ENCODE results near the gene EIF4G3. TPM values are rescaled to one million over a fixed set of nuclear protein-coding genes. Genes with fewer than 3 reads are reported as not detected.

The EIF4G3 gene
- total RNA-seq, 4 donors from 2014 or later = 18.8 to 75.0 (median 34.9) TPM

DNA sequence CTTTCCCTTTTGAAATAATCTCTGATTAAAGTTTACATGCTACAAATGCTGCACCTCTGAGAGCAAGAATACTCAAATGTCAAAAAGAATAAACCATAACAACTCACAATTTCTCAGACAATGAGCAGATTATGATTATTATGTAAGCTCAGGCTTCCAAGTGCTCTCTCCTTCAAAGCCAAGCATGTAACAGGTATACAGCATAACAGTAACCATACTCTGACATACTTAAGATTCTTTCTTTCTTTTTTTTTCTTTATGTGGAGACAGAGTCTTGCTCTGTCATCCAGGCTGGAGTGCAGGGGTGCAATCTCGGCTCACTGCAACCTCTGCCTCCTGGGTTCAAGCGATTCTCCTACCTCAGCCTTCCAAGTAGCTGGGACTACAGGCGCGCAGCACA, 155.4 kb downstream of the EIF4G3 start:
- no peaks in the 10 kb centered on the region for H3K36me3 ChIP-seq
- no peaks in the 10 kb centered on the region for H3K27me3 ChIP-seq
- DNase-seq = no peak
- no peak overlapping the region for H3K4me3 ChIP-seq
- H3K9me3 ChIP-seq = no peaks in the 10 kb centered on the region
- TF ChIP-seq POLR2A (IDR thresholded peaks at IDR 0.05) = no peak
- TF ChIP-seq, protein P1, sequence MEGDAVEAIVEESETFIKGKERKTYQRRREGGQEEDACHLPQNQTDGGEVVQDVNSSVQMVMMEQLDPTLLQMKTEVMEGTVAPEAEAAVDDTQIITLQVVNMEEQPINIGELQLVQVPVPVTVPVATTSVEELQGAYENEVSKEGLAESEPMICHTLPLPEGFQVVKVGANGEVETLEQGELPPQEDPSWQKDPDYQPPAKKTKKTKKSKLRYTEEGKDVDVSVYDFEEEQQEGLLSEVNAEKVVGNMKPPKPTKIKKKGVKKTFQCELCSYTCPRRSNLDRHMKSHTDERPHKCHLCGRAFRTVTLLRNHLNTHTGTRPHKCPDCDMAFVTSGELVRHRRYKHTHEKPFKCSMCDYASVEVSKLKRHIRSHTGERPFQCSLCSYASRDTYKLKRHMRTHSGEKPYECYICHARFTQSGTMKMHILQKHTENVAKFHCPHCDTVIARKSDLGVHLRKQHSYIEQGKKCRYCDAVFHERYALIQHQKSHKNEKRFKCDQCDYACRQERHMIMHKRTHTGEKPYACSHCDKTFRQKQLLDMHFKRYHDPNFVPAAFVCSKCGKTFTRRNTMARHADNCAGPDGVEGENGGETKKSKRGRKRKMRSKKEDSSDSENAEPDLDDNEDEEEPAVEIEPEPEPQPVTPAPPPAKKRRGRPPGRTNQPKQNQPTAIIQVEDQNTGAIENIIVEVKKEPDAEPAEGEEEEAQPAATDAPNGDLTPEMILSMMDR (IDR thresholded peaks at IDR 0.05) = no peak
- intact Hi-C loops (cut with DNase I; ENCODE audit: low total_unique reads) = no loop called here
- peak overlapping the region; percentile 89 to 97 for H3K27ac ChIP-seq
- no peaks in the 10 kb centered on the region for H3K4me1 ChIP-seq

DNA sequence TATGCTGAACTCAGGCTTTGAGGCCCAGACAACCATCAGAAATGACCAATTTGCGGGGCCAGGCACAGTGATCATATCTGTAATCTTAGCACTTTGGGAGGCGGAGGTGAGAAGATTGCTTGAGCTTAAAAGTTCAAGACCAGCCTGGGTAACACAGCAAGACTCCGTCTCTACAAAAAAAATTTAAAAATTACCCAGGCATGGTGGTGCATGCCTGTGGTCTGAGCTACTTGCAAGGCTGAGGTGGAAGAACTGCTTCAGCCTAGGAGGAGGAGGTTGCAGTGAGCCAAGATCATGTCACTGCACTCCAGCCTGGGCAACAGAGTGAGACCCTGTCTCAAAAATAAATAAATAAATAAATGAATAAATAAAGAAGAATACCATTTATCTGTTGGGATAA, 156.5 kb downstream of the EIF4G3 start:
- H3K4me3 ChIP-seq = no peak overlapping the region
- H3K36me3 ChIP-seq = no peaks in the 10 kb centered on the region
- H3K27me3 ChIP-seq = no peaks in the 10 kb centered on the region
- no peak for DNase-seq
- intact Hi-C loops (cut with DNase I; ENCODE audit: low total_unique reads) = no loop called here
- H3K27ac ChIP-seq = peak overlapping the region; percentile 89 to 97
- no peaks in the 10 kb centered on the region for H3K9me3 ChIP-seq
- TF ChIP-seq POLR2A (IDR thresholded peaks at IDR 0.05) = no peak
- TF ChIP-seq, protein P1 (IDR thresholded peaks at IDR 0.05) = no peak
- H3K4me1 ChIP-seq = no peaks in the 10 kb centered on the region

DNA sequence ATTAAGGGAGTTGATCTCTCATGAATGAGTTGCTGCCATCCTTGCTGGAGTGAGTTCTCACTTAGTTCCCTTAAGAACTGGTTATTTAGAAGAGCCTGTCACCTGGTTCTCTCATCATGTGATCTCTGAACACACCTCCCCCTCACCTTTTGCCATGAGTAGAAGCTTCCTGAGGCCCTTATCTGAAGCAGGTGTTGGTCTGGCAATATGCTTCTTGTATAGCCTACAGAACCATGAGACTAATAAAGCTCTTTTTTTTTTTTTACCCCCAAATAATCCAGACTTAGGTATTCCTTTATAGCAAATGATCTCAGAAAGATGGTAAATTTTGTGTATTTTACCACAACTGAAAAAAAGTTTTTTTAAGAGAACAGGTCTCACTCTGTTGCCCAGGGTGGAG, 158.0 kb downstream of the EIF4G3 start:
- TF ChIP-seq, protein P1 (IDR thresholded peaks at IDR 0.05) = no peak
- no peak for TF ChIP-seq POLR2A (IDR thresholded peaks at IDR 0.05)

DNA sequence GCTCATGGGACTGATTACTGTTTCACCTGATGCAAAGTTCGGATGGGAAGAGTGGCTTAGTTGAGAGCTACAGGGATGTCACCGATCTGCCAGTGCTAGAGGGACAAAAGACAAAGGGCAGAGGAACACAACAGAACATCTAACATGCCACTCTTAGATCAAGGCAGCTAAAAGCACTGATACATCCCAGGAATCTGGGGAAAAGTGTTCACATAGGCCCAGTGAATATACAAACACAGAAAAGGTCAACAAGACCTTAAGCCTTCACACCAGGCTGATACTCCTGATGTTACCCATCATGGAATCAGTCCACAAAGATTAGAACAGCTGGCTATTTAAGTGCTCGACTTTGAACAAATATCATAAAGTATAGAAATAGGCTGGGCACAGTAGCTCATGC, 163.2 kb downstream of the EIF4G3 start:
- no peak for DNase-seq
- no peak for TF ChIP-seq POLR2A (IDR thresholded peaks at IDR 0.05)
- TF ChIP-seq, protein P1 (IDR thresholded peaks at IDR 0.05) = no peak
- Histone ChIP-seq H3K4me3 (no peak overlapping the region), H3K9me3 (no peaks in the 10 kb centered on the region), H3K36me3 (no peaks in the 10 kb centered on the region), H3K27me3 (no peaks in the 10 kb centered on the region), H3K4me1 (no peaks in the 10 kb centered on the region), H3K27ac (peak overlapping the region in 1 of 2 donors; percentile 33)
- intact Hi-C loops (cut with DNase I; ENCODE audit: low total_unique reads) = no loop called here

More for the DNA sequence above, 158.0 kb downstream of the EIF4G3 start:
- Histone ChIP-seq H3K27ac (peak overlapping the region; percentile 47 to 97), H3K4me1 (no peaks in the 10 kb centered on the region), H3K36me3 (no peaks in the 10 kb centered on the region), H3K4me3 (no peak overlapping the region), H3K27me3 (no peaks in the 10 kb centered on the region), H3K9me3 (no peaks in the 10 kb centered on the region)
- DNase-seq = no peak
- intact Hi-C loops (cut with DNase I; ENCODE audit: low total_unique reads) = no loop called here

DNA sequence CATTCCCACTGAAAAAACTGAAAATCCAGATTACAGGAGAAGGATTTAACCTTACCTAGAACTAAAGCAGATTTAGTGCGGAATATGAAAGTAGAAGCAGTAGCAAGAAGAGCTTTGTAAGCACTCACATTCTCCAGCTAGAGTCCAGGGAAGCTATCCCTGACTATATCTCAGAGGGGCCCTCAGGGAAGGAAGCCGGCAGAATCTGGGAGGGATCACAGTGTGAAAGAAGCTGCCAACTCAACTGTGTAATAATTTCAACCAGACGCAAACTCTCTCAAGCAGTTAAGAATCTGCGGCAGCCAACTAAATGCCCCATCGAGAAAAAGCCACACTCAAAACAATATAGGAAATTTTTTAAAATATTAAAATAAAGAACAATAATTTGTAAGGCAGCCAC, 163.8 kb downstream of the EIF4G3 start:
- Histone ChIP-seq H3K27ac (peak overlapping the region; percentile 19 to 33), H3K4me1 (no peaks in the 10 kb centered on the region), H3K9me3 (no peaks in the 10 kb centered on the region), H3K36me3 (no peaks in the 10 kb centered on the region), H3K27me3 (no peaks in the 10 kb centered on the region), H3K4me3 (no peak overlapping the region)
- DNase-seq = no peak
- TF ChIP-seq POLR2A (IDR thresholded peaks at IDR 0.05) = no peak
- TF ChIP-seq, protein P1 (IDR thresholded peaks at IDR 0.05) = no peak
- intact Hi-C loops (cut with DNase I; ENCODE audit: low total_unique reads) = no loop called here
